COLO668 (cell line): ENCODE data around the gene PSG6.
"Not testable (repeated sequence)": the region's sequence is repeated elsewhere in the genome, so short reads cannot be mapped to it uniquely, and the experiment has no call there.

Experiments used
- DNase-seq: peaks from one replicate; lab custom pipeline; 2025; ENCODE audit not compliant: unreplicated experiment; lab: John Stamatoyannopoulos, UW

PSG6 gene

GRCh38 chr19:42853231-42853630 lies 64.5 kb downstream of the PSG6 start:
- DNase-seq, result not testable (repeated sequence)

- DNase-seq, result not testable (repeated sequence)
Measured at GRCh38 chr19:42852821-42853220, 64.9 kb downstream of the PSG6 start.
